HG03066 (cell line): ENCODE results near the gene CYP4F22.
"Not testable (repeated sequence)": the region's sequence is repeated elsewhere in the genome, so short reads cannot be mapped to it uniquely, and the experiment has no call there.

Experiments used
- ATAC-seq: cut with Tn5 transposase; IDR thresholded peaks from one replicate; pipeline ENCODE4 v1.9.1; 2021; ENCODE audit warnings: low read depth; ENCODE audit not compliant: unreplicated experiment

The CYP4F22 gene

GRCh38 chr19:15564534-15565168 is 56.3 kb downstream of the CYP4F22 start:
- ATAC-seq: no peak

GRCh38 chr19:15570420-15570819 is 62.1 kb downstream of the CYP4F22 start:
- ATAC-seq: no peak

- no peak for ATAC-seq
These were observed 67.1 kb downstream of the CYP4F22 start for GRCh38 chr19:15575406-15575805.

- ATAC-seq: no peak
These were observed 68.3 kb downstream of the CYP4F22 start for GRCh38 chr19:15576526-15577156.

GRCh38 chr19:15577184-15577771 is 69.0 kb downstream of the CYP4F22 start:
- no peak for ATAC-seq

GRCh38 chr19:15583346-15583745 is 75.0 kb downstream of the CYP4F22 start:
- ATAC-seq: no peak

- no peak for ATAC-seq
These were observed 75.8 kb downstream of the CYP4F22 start for GRCh38 chr19:15584095-15584494.

- no peak for ATAC-seq
These were observed 76.3 kb downstream of the CYP4F22 start for GRCh38 chr19:15584541-15585115.

- ATAC-seq: no peak
These were observed 79.3 kb downstream of the CYP4F22 start for GRCh38 chr19:15587663-15588062.

- no peak for ATAC-seq
These were observed 79.9 kb downstream of the CYP4F22 start for GRCh38 chr19:15588265-15588664.

- ATAC-seq: no peak
These were observed 81.6 kb downstream of the CYP4F22 start for GRCh38 chr19:15589760-15590451.

- no peak for ATAC-seq
These were observed 83.5 kb downstream of the CYP4F22 start for GRCh38 chr19:15591796-15592195.

GRCh38 chr19:15592506-15592905 is 84.2 kb downstream of the CYP4F22 start:
- not testable (repeated sequence) for ATAC-seq

- ATAC-seq: not testable (repeated sequence)
These were observed 85.4 kb downstream of the CYP4F22 start for GRCh38 chr19:15593766-15594165.

- no peak for ATAC-seq
These were observed 86.7 kb downstream of the CYP4F22 start for GRCh38 chr19:15595069-15595468.
